ENCODE results near the gene TXK. TPM values are rescaled to one million over a fixed set of nuclear protein-coding genes. Genes with fewer than 3 reads are reported as not detected.
A peak's percentile ranks its signal among the peaks of the same experiment; 100 is the strongest.

Gene TXK
- total RNA-seq, 3 donors from 2014 or later (not counting 1 experiment from before 2014, with no cell fraction given), result 197 to 338 (median 225) TPM

- intact Hi-C loops (cut with micrococcal nuclease), result no loop called here
- peak in 1 of 3 donors; percentile 53 for ATAC-seq
- peaks cover 86% of the 10 kb centered on the region for H3K36me3 ChIP-seq (ENCODE audit: control insufficient read depth, insufficient read depth, low read length)
Measured at GRCh38 chr4:48093991-48094416, 40.0 kb downstream of the TXK start.

GRCh38 chr4:48090621-48091020, 43.4 kb downstream of the TXK start:
- no peaks in the 10 kb centered on the region for H3K9me3 Mint-ChIP-seq
- no peak for DNase-seq

More at GRCh38 chr4:48093991-48094416, 40.0 kb downstream of the TXK start:
- Histone ChIP-seq H3K27me3 (ENCODE audit: control insufficient read depth, insufficient read depth, low read length) (no peaks in the 10 kb centered on the region), H3K27ac (ENCODE audit: low read length) (no peak overlapping the region), H3K4me1 (ENCODE audit: control insufficient read depth, insufficient read depth, low read length) (peaks cover 2% of the 10 kb centered on the region), H3K4me3 (ENCODE audit: low read length) (no peak overlapping the region), H3K9me3 (ENCODE audit: control insufficient read depth, insufficient read depth, low read length) (no peaks in the 10 kb centered on the region)
- H3K4me1 Mint-ChIP-seq, result peaks cover 15 to 34% of the 10 kb centered on the region in 2 donors
- no peaks in the 10 kb centered on the region for H3K27me3 Mint-ChIP-seq (ENCODE audit: low read depth in 2 of 2)
- no peak for TF ChIP-seq CTCF (IDR thresholded peaks at IDR 0.05)
- H3K9me3 Mint-ChIP-seq, result no peaks in the 10 kb centered on the region
- H3K36me3 Mint-ChIP-seq, result no peaks in the 10 kb centered on the region
- H3K27ac Mint-ChIP-seq, result no peak overlapping the region
- DNase-seq, result no peak
- whole genome bisulfite sequencing (ENCODE audit: insufficient coverage), result 86% methylated on average over 3 of the region's 3 CpGs
- no peak overlapping the region for H3K4me3 Mint-ChIP-seq

GRCh38 chr4:48085821-48086589, 48.0 kb downstream of the TXK start:
- Mint-ChIP-seq H3K36me3 (peaks cover 29% of the 10 kb centered on the region), H3K4me1 (peaks cover 42 to 48% of the 10 kb centered on the region in 2 donors), H3K27me3 (ENCODE audit: low read depth in 2 of 2) (no peaks in the 10 kb centered on the region), H3K9me3 (no peaks in the 10 kb centered on the region), H3K27ac (peak overlapping the region; percentile 52 to 73), H3K4me3 (no peak overlapping the region)
- ATAC-seq (peak; percentile 35 to 78 (median 73)), DNase-seq (no peak)
- Histone ChIP-seq H3K27ac (ENCODE audit: low read length) (no peak overlapping the region), H3K4me1 (ENCODE audit: control insufficient read depth, insufficient read depth, low read length) (peaks cover 13% of the 10 kb centered on the region), H3K4me3 (ENCODE audit: low read length) (no peak overlapping the region), H3K27me3 (ENCODE audit: control insufficient read depth, insufficient read depth, low read length) (no peaks in the 10 kb centered on the region), H3K9me3 (ENCODE audit: control insufficient read depth, insufficient read depth, low read length) (no peaks in the 10 kb centered on the region), H3K36me3 (ENCODE audit: control insufficient read depth, insufficient read depth, low read length) (peaks cover 85% of the 10 kb centered on the region)
- 66% methylated on average over 7 of the region's 8 CpGs for WGBS (ENCODE audit: insufficient coverage)
- intact Hi-C loops (cut with micrococcal nuclease), result loop anchor here (5.0 kb wide), 1 partner anchor 159 kb away; no protein-coding TSS in a partner anchor
- no peak for TF ChIP-seq CTCF (IDR thresholded peaks at IDR 0.05)

More at GRCh38 chr4:48090621-48091020, 43.4 kb downstream of the TXK start:
- Histone ChIP-seq H3K4me3 (ENCODE audit: low read length) (no peak overlapping the region), H3K27me3 (ENCODE audit: control insufficient read depth, insufficient read depth, low read length) (no peaks in the 10 kb centered on the region), H3K27ac (ENCODE audit: low read length) (no peak overlapping the region), H3K4me1 (ENCODE audit: control insufficient read depth, insufficient read depth, low read length) (peaks cover 8% of the 10 kb centered on the region), H3K36me3 (ENCODE audit: control insufficient read depth, insufficient read depth, low read length) (peaks cover 88% of the 10 kb centered on the region), H3K9me3 (ENCODE audit: control insufficient read depth, insufficient read depth, low read length) (no peaks in the 10 kb centered on the region)
- H3K27me3 Mint-ChIP-seq (ENCODE audit: low read depth in 2 of 2), result no peaks in the 10 kb centered on the region
- no peak for ATAC-seq
- 96% methylated on average over 5 of the region's 5 CpGs for WGBS (ENCODE audit: insufficient coverage)
- H3K27ac Mint-ChIP-seq, result no peak overlapping the region
- no peak overlapping the region for H3K4me3 Mint-ChIP-seq
- peaks cover 22 to 40% of the 10 kb centered on the region in 2 donors for H3K4me1 Mint-ChIP-seq
- intact Hi-C loops (cut with micrococcal nuclease), result no loop called here
- peaks cover 11% of the 10 kb centered on the region for H3K36me3 Mint-ChIP-seq
- no peak for TF ChIP-seq CTCF (IDR thresholded peaks at IDR 0.05)
